Measurements from ENCODE around the gene SUN2.

SUN2 gene

GRCh38 chr22:38689651-38690050 is 66.1 kb downstream of the SUN2 start:
- TF ChIP-seq EGR1 (IDR thresholded peaks at IDR 0.05), result no peak
- TF ChIP-seq, protein P1, sequence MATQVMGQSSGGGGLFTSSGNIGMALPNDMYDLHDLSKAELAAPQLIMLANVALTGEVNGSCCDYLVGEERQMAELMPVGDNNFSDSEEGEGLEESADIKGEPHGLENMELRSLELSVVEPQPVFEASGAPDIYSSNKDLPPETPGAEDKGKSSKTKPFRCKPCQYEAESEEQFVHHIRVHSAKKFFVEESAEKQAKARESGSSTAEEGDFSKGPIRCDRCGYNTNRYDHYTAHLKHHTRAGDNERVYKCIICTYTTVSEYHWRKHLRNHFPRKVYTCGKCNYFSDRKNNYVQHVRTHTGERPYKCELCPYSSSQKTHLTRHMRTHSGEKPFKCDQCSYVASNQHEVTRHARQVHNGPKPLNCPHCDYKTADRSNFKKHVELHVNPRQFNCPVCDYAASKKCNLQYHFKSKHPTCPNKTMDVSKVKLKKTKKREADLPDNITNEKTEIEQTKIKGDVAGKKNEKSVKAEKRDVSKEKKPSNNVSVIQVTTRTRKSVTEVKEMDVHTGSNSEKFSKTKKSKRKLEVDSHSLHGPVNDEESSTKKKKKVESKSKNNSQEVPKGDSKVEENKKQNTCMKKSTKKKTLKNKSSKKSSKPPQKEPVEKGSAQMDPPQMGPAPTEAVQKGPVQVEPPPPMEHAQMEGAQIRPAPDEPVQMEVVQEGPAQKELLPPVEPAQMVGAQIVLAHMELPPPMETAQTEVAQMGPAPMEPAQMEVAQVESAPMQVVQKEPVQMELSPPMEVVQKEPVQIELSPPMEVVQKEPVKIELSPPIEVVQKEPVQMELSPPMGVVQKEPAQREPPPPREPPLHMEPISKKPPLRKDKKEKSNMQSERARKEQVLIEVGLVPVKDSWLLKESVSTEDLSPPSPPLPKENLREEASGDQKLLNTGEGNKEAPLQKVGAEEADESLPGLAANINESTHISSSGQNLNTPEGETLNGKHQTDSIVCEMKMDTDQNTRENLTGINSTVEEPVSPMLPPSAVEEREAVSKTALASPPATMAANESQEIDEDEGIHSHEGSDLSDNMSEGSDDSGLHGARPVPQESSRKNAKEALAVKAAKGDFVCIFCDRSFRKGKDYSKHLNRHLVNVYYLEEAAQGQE (IDR thresholded peaks at IDR 0.05; ENCODE audit: low read depth), result no peak
- no peak for TF ChIP-seq CREB1 (IDR thresholded peaks at IDR 0.05; ENCODE audit: low read depth)
- no peak for TF ChIP-seq CEBPB (IDR thresholded peaks at IDR 0.05)
- no peak for TF ChIP-seq ZBTB7A (IDR thresholded peaks at IDR 0.05; ENCODE audit: low read depth)
- no peak for TF ChIP-seq TAF1 (IDR thresholded peaks at IDR 0.05; ENCODE audit: low read depth)
- no peak for TF ChIP-seq TEAD4 (IDR thresholded peaks at IDR 0.05)

DNA sequence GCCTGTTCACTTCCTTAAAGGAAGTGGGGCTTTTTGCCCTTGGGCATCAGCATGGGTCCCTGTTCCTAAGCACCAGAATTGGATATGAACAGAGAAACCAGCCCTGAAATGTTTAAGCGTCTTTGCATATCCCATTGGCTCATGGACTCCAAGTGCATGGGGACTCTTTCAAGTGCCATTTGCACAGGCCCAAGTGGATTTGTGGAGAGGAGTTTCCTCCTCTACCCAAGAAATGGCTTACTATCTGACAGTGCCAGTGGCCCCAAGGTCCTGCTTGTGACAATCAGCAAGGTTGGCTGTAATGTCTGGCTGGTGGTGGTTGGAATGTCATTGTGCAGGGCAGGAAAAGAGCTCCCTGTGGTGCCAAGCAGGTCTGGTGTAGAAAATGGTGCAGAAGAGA is 70.0 kb downstream of the SUN2 start:
- TF ChIP-seq TCF12 (IDR thresholded peaks at IDR 0.05; ENCODE audit: low read depth), result no peak
- TF ChIP-seq MAX (IDR thresholded peaks at IDR 0.05), result no peak
- no peak for TF ChIP-seq TEAD4 (IDR thresholded peaks at IDR 0.05)
- TF ChIP-seq EP300 (IDR thresholded peaks at IDR 0.05; ENCODE audit: borderline replicate concordance), result no peak
- TF ChIP-seq YY1 (IDR thresholded peaks at IDR 0.05; ENCODE audit: low read depth), result no peak

DNA sequence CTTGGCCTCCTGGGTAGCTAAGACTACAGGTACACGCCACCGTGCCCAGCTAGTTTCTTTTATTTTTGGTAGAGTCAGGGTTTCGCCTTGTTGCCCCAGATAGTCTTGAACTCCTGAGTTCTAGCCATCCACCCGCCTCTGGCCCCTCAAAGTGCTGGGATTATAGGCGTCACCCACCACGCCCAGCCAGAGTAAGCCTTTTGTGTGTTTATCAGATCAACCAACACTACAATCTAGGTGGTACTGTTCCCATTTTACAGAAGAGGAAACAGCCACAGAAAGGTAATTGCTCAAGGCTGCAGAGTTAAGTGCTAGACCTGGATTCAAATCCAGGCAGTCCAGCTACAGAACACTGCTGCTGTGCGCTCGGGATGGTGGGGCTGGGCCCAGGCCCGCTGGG is 70.9 kb downstream of the SUN2 start:
- TF ChIP-seq ZBTB7A (IDR thresholded peaks at IDR 0.05; ENCODE audit: low read depth) (no peak), CEBPB (IDR thresholded peaks at IDR 0.05) (no peak), TCF12 (IDR thresholded peaks at IDR 0.05; ENCODE audit: low read depth) (no peak), YY1 (IDR thresholded peaks at IDR 0.05; ENCODE audit: low read depth) (no peak), MAX (IDR thresholded peaks at IDR 0.05) (no peak), TEAD4 (IDR thresholded peaks at IDR 0.05) (no peak), EP300 (IDR thresholded peaks at IDR 0.05; ENCODE audit: borderline replicate concordance) (no peak), NFIC (IDR thresholded peaks at IDR 0.05) (no peak), TAF1 (IDR thresholded peaks at IDR 0.05; ENCODE audit: low read depth) (no peak), EGR1 (IDR thresholded peaks at IDR 0.05) (no peak), RAD21 (IDR thresholded peaks at IDR 0.05; ENCODE audit: low read depth) (no peak), CREB1 (IDR thresholded peaks at IDR 0.05; ENCODE audit: low read depth) (no peak), FOXM1 (IDR thresholded peaks at IDR 0.05; ENCODE audit: borderline replicate concordance, low read depth) (no peak), USF1 (IDR thresholded peaks at IDR 0.05) (no peak)
- TF ChIP-seq, protein P1 (IDR thresholded peaks at IDR 0.05; ENCODE audit: low read depth), result no peak
